Breast epithelium (tissue), 4 donors: ENCODE measurements around the gene ENOX1. TPM values are rescaled to one million over a fixed set of nuclear protein-coding genes. Genes with fewer than 3 reads are reported as not detected.

Experiments used
- DNase-seq, 2 donors: peaks; one replicate each; pipeline ENCODE4 v3.0.0-alpha.2; 2019; ENCODE audit warnings: low spot score in 2 of 2
- H3K27ac ChIP-seq, 2 donors: fragments of 200-600 bp; sonication (generic) in 1 of 2; one replicate each; pipeline ENCODE4 v1.5.1; 2016 to 2019; ENCODE audit warnings: mild to moderate bottlenecking in 1 of 2
- H3K27me3 ChIP-seq, 2 donors: fragments of 200-600 bp; sonication (generic) in 1 of 2; one replicate each; pipeline versions ENCODE4 v1.5.1 to v1.6.0; 2017 to 2019; ENCODE audit warnings: control low read depth in 1 of 2, mild to moderate bottlenecking in 1 of 2
- H3K36me3 ChIP-seq: fragments of 200-600 bp; one replicate; pipeline ENCODE4 v1.5.1; 2019
- H3K4me1 ChIP-seq, 2 donors: fragments of 200-600 bp; sonication (generic); one replicate each; pipeline ENCODE4 v1.5.1; 2016 to 2019; ENCODE audit warnings: control low read depth in 1 of 2
- H3K4me3 ChIP-seq, 3 donors: fragments of 200-600 bp; sonication (generic); 1 replicate in 2 of 3; 2 replicates in 1 of 3; pipeline ENCODE4 v1.5.1; 2016 to 2019; ENCODE audit warnings: mild to moderate bottlenecking in 3 of 3, moderate library complexity in 2 of 3
- H3K9me3 ChIP-seq, 2 donors: fragments of 200-600 bp; sonication (generic) in 1 of 2; one replicate each; pipeline ENCODE4 v1.5.1; 2016 to 2019; ENCODE audit warnings: control low read depth in 1 of 2
- POLR2A ChIP-seq: fragments of 450-650 bp; IDR thresholded peaks from one replicate; pipeline ENCODE4 v1.6.1; 2016; ENCODE audit warnings: antibody characterized with exemption, mild to moderate bottlenecking, moderate library complexity
- POLR2AphosphoS5 ChIP-seq, 3 donors: sonication (generic); formaldehyde crosslinking; IDR thresholded peaks; one replicate each; pipeline ENCODE4 v1.6.1; 2017; ENCODE audit warnings: antibody characterized with exemption in 3 of 3
- intact Hi-C: fragments of 100-400 bp; cut with DNase I; formaldehyde crosslinking; loops from one replicate; pipeline ENCODE4 v1.15.1; 2023; ENCODE audit warnings: low total_unique reads
- total RNA-seq, 3 donors: library from RNA; depleted of rRNA; stranded (reverse); fragments of >200 nt; gene quantifications; one replicate each; pipeline ENCODE4 v1.1.0, GENCODE V29; 2016
- TF ChIP-seq, protein P1 (sequence below), 3 donors: fragments of 450-650 bp; IDR thresholded peaks; one replicate each; pipeline ENCODE4 v1.5.1; 2016 to 2017; ENCODE audit warnings: antibody characterized with exemption in 3 of 3, mild to moderate bottlenecking in 3 of 3, moderate library complexity in 3 of 3

ENOX1 gene
- total RNA-seq, 3 donors from 2014 or later: 1.9 to 2.3 (median 2.0) TPM

DNA sequence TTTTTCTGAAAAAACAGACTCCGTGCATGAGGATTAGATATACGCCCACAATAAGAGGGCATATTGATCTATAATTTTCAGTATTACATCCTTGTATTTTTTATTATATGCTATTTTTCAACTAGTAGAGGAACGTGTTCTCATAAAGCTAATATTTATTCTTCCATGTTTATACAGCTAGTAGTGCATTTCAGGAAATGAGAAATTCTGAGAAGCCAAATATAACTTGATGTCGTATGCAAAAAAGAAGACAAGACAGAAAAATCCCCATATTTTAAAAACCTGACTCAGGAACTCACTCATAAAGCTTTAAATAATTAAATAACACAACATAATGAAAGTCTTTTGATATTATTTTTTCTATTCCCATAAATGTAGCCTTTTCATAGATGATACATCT lies 308.6 kb downstream of the ENOX1 start:
- Histone ChIP-seq H3K9me3 (no peaks in the 10 kb centered on the region), H3K27me3 (no peaks in the 10 kb centered on the region), H3K36me3 (no peaks in the 10 kb centered on the region), H3K4me3 (no peak overlapping the region), H3K27ac (no peak overlapping the region), H3K4me1 (no peaks in the 10 kb centered on the region)
- intact Hi-C loops: no loop called here
- no peak for DNase-seq
- TF ChIP-seq POLR2A (no peak), POLR2AphosphoS5 (IDR thresholded peaks at IDR 0.05) (no peak)
- TF ChIP-seq, protein P1, sequence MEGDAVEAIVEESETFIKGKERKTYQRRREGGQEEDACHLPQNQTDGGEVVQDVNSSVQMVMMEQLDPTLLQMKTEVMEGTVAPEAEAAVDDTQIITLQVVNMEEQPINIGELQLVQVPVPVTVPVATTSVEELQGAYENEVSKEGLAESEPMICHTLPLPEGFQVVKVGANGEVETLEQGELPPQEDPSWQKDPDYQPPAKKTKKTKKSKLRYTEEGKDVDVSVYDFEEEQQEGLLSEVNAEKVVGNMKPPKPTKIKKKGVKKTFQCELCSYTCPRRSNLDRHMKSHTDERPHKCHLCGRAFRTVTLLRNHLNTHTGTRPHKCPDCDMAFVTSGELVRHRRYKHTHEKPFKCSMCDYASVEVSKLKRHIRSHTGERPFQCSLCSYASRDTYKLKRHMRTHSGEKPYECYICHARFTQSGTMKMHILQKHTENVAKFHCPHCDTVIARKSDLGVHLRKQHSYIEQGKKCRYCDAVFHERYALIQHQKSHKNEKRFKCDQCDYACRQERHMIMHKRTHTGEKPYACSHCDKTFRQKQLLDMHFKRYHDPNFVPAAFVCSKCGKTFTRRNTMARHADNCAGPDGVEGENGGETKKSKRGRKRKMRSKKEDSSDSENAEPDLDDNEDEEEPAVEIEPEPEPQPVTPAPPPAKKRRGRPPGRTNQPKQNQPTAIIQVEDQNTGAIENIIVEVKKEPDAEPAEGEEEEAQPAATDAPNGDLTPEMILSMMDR (IDR thresholded peaks at IDR 0.05): no peak

DNA sequence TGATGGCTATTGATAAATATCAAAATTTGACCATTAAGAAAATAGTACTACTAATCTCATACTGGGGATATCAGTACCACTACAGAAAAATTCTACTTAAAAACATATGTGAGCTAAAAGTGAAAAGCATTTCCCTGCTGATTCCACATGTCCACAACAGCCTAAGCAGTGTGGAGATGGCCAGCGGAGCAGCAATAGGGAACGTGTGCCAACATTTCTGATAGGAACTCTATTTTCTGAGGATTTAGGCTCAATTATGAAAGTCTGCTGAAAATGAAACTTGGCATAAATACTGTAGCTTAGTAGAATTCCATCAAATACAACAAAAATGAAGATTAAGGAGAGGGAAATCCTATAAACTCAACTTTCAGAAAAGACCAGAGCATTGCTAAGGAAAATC lies 311.6 kb downstream of the ENOX1 start:
- Histone ChIP-seq H3K4me1 (no peaks in the 10 kb centered on the region), H3K9me3 (no peaks in the 10 kb centered on the region), H3K27ac (no peak overlapping the region), H3K27me3 (no peaks in the 10 kb centered on the region), H3K4me3 (no peak overlapping the region), H3K36me3 (no peaks in the 10 kb centered on the region)
- intact Hi-C loops: no loop called here
- DNase-seq: no peak
- TF ChIP-seq, protein P1 (IDR thresholded peaks at IDR 0.05): no peak
- no peak for TF ChIP-seq POLR2A
- no peak for TF ChIP-seq POLR2AphosphoS5 (IDR thresholded peaks at IDR 0.05)

GRCh38 chr13:43473437-43473836 lies 313.3 kb downstream of the ENOX1 start:
- intact Hi-C loops: no loop called here
- no peaks in the 10 kb centered on the region for H3K4me1 ChIP-seq
- H3K27me3 ChIP-seq: no peaks in the 10 kb centered on the region
- no peak for DNase-seq
- H3K27ac ChIP-seq: no peak overlapping the region
- no peak overlapping the region for H3K4me3 ChIP-seq
- TF ChIP-seq POLR2AphosphoS5 (IDR thresholded peaks at IDR 0.05) (no peak), POLR2A (no peak)
- TF ChIP-seq, protein P1 (IDR thresholded peaks at IDR 0.05): no peak
- no peaks in the 10 kb centered on the region for H3K9me3 ChIP-seq
- H3K36me3 ChIP-seq: no peaks in the 10 kb centered on the region

- Histone ChIP-seq H3K27me3 (no peaks in the 10 kb centered on the region), H3K9me3 (no peaks in the 10 kb centered on the region), H3K27ac (no peak overlapping the region), H3K4me1 (no peaks in the 10 kb centered on the region), H3K4me3 (no peak overlapping the region), H3K36me3 (no peaks in the 10 kb centered on the region)
- DNase-seq: no peak
- TF ChIP-seq POLR2AphosphoS5 (IDR thresholded peaks at IDR 0.05) (no peak), POLR2A (no peak)
- TF ChIP-seq, protein P1 (IDR thresholded peaks at IDR 0.05): no peak
- intact Hi-C loops: no loop called here
Measured at GRCh38 chr13:43472980-43473379, 313.8 kb downstream of the ENOX1 start.

DNA sequence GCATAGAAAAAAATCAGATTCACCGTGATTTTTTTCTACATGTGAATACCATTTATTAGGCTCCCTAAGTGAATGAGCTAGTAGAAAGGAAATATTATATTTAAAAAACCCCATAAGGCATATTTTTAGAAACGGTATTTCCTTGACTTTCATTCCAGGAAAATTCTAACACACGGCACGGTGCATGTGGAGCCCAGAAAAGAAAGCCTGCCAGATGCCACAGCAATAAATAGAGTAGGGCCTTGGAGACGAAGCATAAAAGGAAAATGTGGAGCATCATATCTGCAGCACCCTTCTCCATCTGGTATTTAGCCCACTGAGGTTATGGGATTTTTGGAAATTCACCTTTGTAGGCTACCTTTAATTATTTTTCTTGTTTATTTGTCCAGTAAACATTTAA lies 314.4 kb downstream of the ENOX1 start:
- H3K27ac ChIP-seq: no peak overlapping the region

More for the DNA sequence above, 314.4 kb downstream of the ENOX1 start:
- no peaks in the 10 kb centered on the region for H3K4me1 ChIP-seq
- H3K4me3 ChIP-seq: no peak overlapping the region
- H3K36me3 ChIP-seq: no peaks in the 10 kb centered on the region
- TF ChIP-seq POLR2A: no peak
- TF ChIP-seq, protein P1 (IDR thresholded peaks at IDR 0.05): no peak
- no peak for TF ChIP-seq POLR2AphosphoS5 (IDR thresholded peaks at IDR 0.05)
- H3K27me3 ChIP-seq: no peaks in the 10 kb centered on the region
- intact Hi-C loops: no loop called here
- no peaks in the 10 kb centered on the region for H3K9me3 ChIP-seq
- DNase-seq: no peak
